IPS-18c (cell line): ENCODE results near the gene TSPAN9.

Experiments used
- H3K4me3 ChIP-seq: 2 replicates; pipeline ENCODE4 v1.7.0; 2013; ENCODE audit warnings: low read depth, mild to moderate bottlenecking, low read length, moderate library complexity; ENCODE audit not compliant: insufficient read depth
- H3K9me3 ChIP-seq: one replicate; pipeline ENCODE4 v1.6.1; 2013; ENCODE audit warnings: mild to moderate bottlenecking, low read length, moderate library complexity; ENCODE audit not compliant: control insufficient read depth, insufficient read depth

The TSPAN9 gene

DNA sequence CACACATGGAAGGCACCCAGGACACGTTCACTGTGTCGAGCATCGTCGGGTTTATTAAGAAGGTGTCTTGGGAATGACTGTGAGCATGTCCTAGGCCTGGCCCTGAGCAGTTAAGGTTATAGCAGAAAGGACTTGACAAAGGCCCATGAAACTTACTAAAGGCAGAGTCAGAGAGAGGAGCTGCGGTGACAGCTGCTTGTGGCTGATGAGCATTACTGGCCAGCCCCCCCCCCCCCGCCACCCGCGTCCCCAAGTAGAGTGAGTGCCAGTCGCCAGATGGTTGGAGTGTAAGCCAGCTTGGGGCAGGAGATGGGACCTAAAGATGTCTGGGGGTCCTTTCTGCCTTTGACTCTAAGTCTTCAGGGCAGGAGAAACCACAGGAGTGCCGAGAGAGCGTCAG, 169.9 kb downstream of the TSPAN9 start:
- H3K4me3 ChIP-seq: no peak overlapping the region
- H3K9me3 ChIP-seq: peaks cover 2% of the 10 kb centered on the region

- H3K4me3 ChIP-seq: no peak overlapping the region
These were observed 170.5 kb downstream of the TSPAN9 start for GRCh38 chr12:3247629-3248161.

GRCh38 chr12:3249081-3249800, 172.1 kb downstream of the TSPAN9 start:
- Histone ChIP-seq H3K4me3 (no peak overlapping the region), H3K9me3 (peaks cover 5% of the 10 kb centered on the region)

More at GRCh38 chr12:3247629-3248161, 170.5 kb downstream of the TSPAN9 start:
- peaks cover 2% of the 10 kb centered on the region for H3K9me3 ChIP-seq

GRCh38 chr12:3250034-3250433, 172.9 kb downstream of the TSPAN9 start:
- peaks cover 6% of the 10 kb centered on the region for H3K9me3 ChIP-seq
- H3K4me3 ChIP-seq: no peak overlapping the region

GRCh38 chr12:3250576-3250975, 173.4 kb downstream of the TSPAN9 start:
- Histone ChIP-seq H3K4me3 (no peak overlapping the region), H3K9me3 (peaks cover 8% of the 10 kb centered on the region)

DNA sequence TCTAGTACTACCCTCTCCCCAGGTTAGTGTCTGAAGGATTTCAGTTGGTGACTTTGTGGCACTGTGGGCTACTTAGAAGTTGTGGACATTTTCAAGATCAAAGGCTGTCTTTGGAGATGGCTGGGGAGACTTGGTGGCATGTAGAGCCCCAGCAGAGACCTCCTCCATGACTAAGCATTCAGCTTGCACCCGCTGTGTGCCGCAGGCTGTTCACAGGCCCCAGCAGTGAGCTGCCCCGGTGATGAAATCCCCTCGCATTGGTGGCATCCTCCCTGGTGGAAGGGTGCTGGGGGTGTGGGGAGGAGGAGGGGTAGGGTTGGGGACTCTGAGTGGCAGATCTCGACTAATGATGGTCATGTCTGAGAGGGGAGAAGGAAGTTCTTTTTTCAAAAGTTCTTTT, 173.9 kb downstream of the TSPAN9 start:
- Histone ChIP-seq H3K9me3 (peaks cover 8% of the 10 kb centered on the region), H3K4me3 (no peak overlapping the region)

DNA sequence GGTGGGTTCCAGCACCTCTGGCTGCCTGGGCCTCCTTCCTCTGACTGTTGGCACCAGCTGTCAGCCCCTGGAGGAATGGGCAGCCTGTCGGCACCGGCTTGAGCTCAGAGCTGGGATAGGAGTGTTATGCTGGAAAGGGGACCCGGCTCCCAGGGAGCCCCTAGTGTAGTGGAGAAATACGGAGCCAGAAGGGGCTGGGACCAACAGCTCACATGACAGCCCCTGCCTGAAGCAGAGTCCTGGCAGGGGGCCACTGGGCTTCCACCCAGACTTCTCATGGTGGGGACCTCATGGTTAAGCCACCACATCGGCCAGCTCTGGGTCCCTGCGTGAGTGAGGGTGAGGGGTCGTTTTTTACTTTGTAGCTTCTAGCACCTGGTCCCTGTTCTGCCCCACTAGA, 174.5 kb downstream of the TSPAN9 start:
- Histone ChIP-seq H3K4me3 (no peak overlapping the region), H3K9me3 (peaks cover 8% of the 10 kb centered on the region)

GRCh38 chr12:3252450-3252891, 175.3 kb downstream of the TSPAN9 start:
- H3K9me3 ChIP-seq: peaks cover 5% of the 10 kb centered on the region
- H3K4me3 ChIP-seq: no peak overlapping the region

- no peak overlapping the region for H3K4me3 ChIP-seq
- peaks cover 5% of the 10 kb centered on the region for H3K9me3 ChIP-seq
These were observed 176.6 kb downstream of the TSPAN9 start for GRCh38 chr12:3253682-3254275.

DNA sequence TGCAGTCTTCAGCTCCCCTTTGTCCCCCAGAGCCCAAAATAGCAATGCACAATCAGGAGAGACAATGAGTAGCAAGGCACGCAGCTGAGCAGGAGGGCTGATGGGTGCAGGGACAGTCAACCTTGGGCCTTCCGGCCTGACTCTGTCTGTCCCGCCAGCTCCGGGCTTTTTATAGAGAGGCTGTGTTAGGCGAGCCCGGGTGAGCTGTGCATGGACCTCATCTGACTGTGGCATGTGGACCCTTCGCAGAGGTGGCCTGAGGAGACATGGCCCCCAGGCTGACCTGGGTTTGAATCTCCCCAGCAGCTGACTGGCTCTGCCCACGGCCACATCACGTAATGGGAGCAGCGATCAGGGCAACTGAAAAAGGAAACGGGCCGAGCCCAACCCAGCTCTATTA, 177.9 kb downstream of the TSPAN9 start:
- peaks cover 5% of the 10 kb centered on the region for H3K9me3 ChIP-seq
- no peak overlapping the region for H3K4me3 ChIP-seq

- no peak overlapping the region for H3K4me3 ChIP-seq
- peaks cover 5% of the 10 kb centered on the region for H3K9me3 ChIP-seq
These were observed 179.0 kb downstream of the TSPAN9 start for GRCh38 chr12:3256103-3256631.

- Histone ChIP-seq H3K9me3 (peaks cover 5% of the 10 kb centered on the region), H3K4me3 (0 out of 2 replicates have a peak overlapping the region, but pooled peaks have one; percentile 4)
These were observed 180.2 kb downstream of the TSPAN9 start for GRCh38 chr12:3257411-3257810.

GRCh38 chr12:3259973-3260372, 182.8 kb downstream of the TSPAN9 start:
- peaks cover 2% of the 10 kb centered on the region for H3K9me3 ChIP-seq
- H3K4me3 ChIP-seq: no peak overlapping the region

DNA sequence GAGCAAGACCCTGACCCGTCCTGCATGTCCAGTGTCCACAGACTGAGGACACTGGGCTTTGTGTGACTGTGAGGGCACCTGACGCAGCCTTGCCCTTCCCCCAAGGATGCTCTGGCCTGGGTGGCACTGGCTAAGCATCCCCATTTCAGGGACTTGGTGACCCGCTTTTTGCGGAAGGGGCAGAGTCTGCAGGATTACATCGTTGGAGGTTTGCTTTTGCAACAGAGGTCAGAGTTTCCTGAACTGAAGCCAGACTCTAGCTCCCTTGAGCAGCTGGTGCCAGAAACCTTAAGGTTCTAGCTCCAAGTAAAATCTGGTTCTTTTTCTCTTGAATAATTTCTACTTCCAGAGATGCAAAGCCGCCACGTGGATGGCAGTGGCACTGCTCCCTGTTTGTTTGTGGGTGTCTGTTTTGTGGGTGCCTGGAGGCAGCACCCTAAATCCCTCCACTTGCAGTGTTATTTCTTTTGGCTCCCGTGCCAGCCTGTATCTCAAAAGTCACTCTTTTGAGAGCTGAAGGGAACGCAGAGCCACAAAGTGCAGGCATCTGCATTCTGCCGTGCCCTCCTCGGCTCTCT, 184.7 kb downstream of the TSPAN9 start:
- no peak overlapping the region for H3K4me3 ChIP-seq
- H3K9me3 ChIP-seq: no peaks in the 10 kb centered on the region

GRCh38 chr12:3262470-3262869, 185.3 kb downstream of the TSPAN9 start:
- Histone ChIP-seq H3K4me3 (no peak overlapping the region), H3K9me3 (no peaks in the 10 kb centered on the region)

- Histone ChIP-seq H3K9me3 (no peaks in the 10 kb centered on the region), H3K4me3 (no peak overlapping the region)
These were observed 186.1 kb downstream of the TSPAN9 start for GRCh38 chr12:3263282-3263681.

GRCh38 chr12:3263939-3264922, 187.1 kb downstream of the TSPAN9 start:
- H3K4me3 ChIP-seq: no peak overlapping the region
- no peaks in the 10 kb centered on the region for H3K9me3 ChIP-seq
